Lower lobe of right lung (tissue), 2 donors: ENCODE results near the gene RALGAPA1. TPM values are rescaled to one million over a fixed set of nuclear protein-coding genes. Genes with fewer than 3 reads are reported as not detected.

Experiments
- ATAC-seq, 2 donors: fragments of 200-7000 bp; cut with Tn5 transposase; one replicate each; pipeline ENCODE4 v1.9.1; 2020 to 2022; ENCODE audit warnings: mild to moderate bottlenecking in 2 of 2, moderate library complexity in 2 of 2
- DNase-seq: peaks from one replicate; pipeline ENCODE4 v3.0.0-alpha.2; 2020
- H3K27ac ChIP-seq: fragments of 200-600 bp; one replicate; pipeline ENCODE4 v1.8.0; 2022
- H3K27me3 ChIP-seq: fragments of 200-600 bp; one replicate; pipeline ENCODE4 v1.8.0; 2022; ENCODE audit warnings: low read depth
- H3K36me3 ChIP-seq: fragments of 200-600 bp; one replicate; pipeline ENCODE4 v1.8.0; 2022; ENCODE audit warnings: mild to moderate bottlenecking
- H3K4me1 ChIP-seq: fragments of 200-600 bp; one replicate; pipeline ENCODE4 v1.8.0; 2022
- H3K4me3 ChIP-seq: fragments of 200-600 bp; one replicate; pipeline ENCODE4 v1.8.0; 2022; ENCODE audit warnings: mild to moderate bottlenecking
- H3K9me3 ChIP-seq: fragments of 200-600 bp; one replicate; pipeline ENCODE4 v1.8.0; 2022
- intact Hi-C: fragments of 100-400 bp; cut with DNase I; formaldehyde crosslinking; loops from one replicate; pipeline ENCODE4 v1.11.0; 2022
- total RNA-seq: library from RNA; stranded (reverse); fragmentation: NEBNext Ultra II Directional; extraction: Animal tissue kit (Norgen Biotek cat#: 25700); gene quantifications from one replicate; pipeline ENCODE4 v1.2.1, GENCODE V29; 2021
- TF ChIP-seq, protein P1 (sequence below): fragments of 200-600 bp; IDR thresholded peaks from one replicate; pipeline ENCODE4 v1.8.0; 2022; ENCODE audit warnings: antibody characterized with exemption, mild to moderate bottlenecking
- donor health status: DM: no; HTN: yes; CAD: no; lungs with severe emphysema.

Gene RALGAPA1
- total RNA-seq, 1 donor from 2014 or later: 64.9 TPM

DNA sequence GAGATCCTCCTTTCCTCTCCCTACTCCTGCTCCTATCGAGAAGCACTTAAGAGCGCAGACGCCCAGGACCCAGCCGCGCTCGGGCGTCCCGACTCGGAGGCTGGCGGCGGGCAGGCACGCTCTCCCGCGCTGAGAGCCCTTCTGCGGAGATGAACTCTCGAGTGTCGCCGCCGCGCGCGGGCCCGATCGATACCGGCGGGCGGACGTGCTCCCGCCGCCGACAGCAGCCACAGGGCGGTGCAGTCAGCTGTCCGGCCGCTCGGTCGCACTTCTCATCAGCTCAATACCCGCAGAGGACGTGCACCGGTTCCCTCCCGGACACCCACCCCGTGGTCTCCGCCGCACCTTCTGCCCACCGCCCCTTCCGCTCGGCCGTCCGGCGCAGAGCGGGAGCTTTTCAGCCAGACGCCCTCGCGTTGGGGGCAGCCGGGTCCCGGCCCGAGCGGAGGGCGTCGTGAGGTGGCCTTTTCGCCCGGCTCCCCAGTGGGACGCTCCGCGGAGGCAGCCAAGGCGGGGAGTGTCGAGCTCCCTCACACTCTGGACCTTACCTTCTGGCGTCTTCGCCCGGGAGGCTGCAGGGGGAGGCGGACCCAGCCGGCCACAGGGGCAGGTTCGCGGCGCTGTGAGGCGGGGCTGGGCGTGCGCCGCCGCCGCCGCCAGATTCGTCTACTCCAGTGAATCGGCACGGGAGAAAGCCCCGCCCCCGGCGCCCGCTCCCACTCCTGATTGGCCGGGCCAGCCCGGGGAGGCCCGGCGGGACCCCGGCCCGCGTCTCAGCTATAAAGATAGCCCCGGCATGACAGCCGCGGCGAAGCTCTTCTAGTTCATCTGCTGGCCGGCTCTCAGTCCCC, 275.5 kb downstream of the RALGAPA1 start, which contains the start of gene INSM2:
TSS of gene INSM2 (plus strand) at position 808 of the 851 bp plus-strand sequence. CDS start 89 bp downstream, outside the sequence.
- TF ChIP-seq, protein P1, sequence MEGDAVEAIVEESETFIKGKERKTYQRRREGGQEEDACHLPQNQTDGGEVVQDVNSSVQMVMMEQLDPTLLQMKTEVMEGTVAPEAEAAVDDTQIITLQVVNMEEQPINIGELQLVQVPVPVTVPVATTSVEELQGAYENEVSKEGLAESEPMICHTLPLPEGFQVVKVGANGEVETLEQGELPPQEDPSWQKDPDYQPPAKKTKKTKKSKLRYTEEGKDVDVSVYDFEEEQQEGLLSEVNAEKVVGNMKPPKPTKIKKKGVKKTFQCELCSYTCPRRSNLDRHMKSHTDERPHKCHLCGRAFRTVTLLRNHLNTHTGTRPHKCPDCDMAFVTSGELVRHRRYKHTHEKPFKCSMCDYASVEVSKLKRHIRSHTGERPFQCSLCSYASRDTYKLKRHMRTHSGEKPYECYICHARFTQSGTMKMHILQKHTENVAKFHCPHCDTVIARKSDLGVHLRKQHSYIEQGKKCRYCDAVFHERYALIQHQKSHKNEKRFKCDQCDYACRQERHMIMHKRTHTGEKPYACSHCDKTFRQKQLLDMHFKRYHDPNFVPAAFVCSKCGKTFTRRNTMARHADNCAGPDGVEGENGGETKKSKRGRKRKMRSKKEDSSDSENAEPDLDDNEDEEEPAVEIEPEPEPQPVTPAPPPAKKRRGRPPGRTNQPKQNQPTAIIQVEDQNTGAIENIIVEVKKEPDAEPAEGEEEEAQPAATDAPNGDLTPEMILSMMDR: no peak
- peaks cover 69% of the 10 kb centered on the region for H3K27me3 ChIP-seq
- intact Hi-C loops: no loop called here
- DNase-seq: peak; percentile 62
- H3K9me3 ChIP-seq: no peaks in the 10 kb centered on the region
- H3K36me3 ChIP-seq: peaks cover 4% of the 10 kb centered on the region
- ATAC-seq: peak; percentile 71 to 79
- H3K4me3 ChIP-seq: peak within 1 kb of the TSS; percentile 59
- H3K4me1 ChIP-seq: peaks cover 27% of the 10 kb centered on the region
- H3K27ac ChIP-seq: no peak within 1 kb of the TSS

DNA sequence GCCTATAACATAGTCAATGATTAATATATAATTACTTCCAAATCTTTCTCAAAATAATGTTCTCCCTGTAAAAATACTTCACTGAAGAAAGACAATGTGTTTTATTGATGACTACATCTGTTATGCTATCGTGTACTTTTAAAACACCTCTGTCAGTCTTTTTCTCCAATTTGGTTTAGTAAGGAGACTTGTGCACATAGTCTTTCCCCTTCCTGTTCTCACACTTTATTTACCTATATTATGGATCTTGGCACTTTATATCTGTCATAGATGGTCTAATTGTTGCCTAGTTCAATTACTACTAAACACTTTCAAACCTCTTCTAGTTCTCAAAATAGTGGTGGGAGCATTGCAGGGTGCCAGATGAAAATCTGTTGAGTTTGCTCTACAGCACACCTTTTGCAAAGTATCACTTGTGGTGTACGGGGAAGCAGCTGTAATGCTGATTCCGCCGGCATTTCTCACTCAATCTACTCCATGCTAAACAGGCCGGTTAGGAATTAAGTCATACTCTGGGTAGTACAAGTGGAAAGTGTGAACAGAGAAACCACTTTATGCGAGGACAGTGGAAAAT, 276.2 kb downstream of the RALGAPA1 start:
- peaks cover 69% of the 10 kb centered on the region for H3K27me3 ChIP-seq
- no peak overlapping the region for H3K27ac ChIP-seq
- H3K36me3 ChIP-seq: peaks cover 2% of the 10 kb centered on the region
- no peak for DNase-seq
- peak overlapping the region; percentile 59 for H3K4me3 ChIP-seq
- no peaks in the 10 kb centered on the region for H3K9me3 ChIP-seq
- intact Hi-C loops: no loop called here
- TF ChIP-seq, protein P1: no peak
- H3K4me1 ChIP-seq: peaks cover 27% of the 10 kb centered on the region
- no peak for ATAC-seq

DNA sequence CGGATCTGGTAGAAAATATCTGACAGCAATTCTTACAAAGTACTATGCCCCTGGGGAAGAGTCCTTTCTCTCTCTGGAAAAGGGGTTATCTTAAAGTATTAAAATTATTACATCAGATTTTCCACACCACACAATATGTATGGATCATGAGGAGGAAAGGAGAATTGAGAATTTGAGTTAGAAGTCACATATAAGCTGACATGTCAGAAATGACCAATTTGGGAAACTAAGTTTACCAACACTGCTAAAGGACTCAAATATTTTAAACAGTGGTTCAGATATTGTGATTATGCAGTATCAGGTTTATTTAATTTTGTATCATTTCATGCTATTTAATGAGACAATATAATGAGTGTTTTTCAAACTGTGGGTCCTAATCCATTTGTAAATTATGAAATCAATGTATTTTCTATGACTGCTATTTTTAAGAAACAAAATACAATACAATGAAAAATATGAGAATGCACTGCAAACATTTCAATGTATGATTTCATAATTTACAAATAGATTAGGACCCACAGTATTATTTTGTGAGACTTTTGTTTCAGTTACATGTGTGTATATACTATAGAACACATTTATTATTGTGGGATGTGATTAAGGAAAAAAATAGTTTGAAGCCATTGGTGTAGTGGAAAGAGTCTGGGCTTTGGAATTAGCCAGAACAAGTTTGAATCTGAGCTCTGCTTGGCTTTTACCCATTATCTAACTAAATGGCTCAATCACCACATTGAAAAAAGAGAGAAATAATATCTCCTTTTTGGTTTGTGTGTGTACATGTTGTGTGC, 276.9 kb downstream of the RALGAPA1 start:
- Histone ChIP-seq H3K36me3 (no peaks in the 10 kb centered on the region), H3K27ac (no peak overlapping the region), H3K27me3 (peaks cover 69% of the 10 kb centered on the region), H3K4me1 (peaks cover 27% of the 10 kb centered on the region), H3K9me3 (no peaks in the 10 kb centered on the region), H3K4me3 (no peak overlapping the region)
- no peak for DNase-seq
- TF ChIP-seq, protein P1: no peak
- intact Hi-C loops: no loop called here
- no peak for ATAC-seq

DNA sequence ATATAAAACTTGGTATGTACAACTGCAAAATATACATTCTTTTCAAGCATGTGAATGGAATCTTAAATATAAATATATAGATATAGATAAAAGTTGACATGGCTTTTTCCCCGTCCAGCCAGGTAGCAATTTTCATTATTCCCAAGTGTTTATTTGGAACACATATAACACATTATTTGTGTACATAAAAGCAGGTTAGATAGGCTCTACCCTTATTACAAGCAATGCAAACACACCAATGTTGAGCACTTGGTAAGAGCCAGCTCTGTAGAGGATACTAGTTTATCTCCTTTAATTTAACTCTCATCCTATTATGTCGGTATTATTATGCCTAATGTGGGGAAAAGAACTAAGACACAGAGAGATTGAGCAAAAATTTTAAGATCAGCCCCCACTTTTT, 282.1 kb downstream of the RALGAPA1 start:
- Histone ChIP-seq H3K27ac (no peak overlapping the region), H3K36me3 (no peaks in the 10 kb centered on the region), H3K4me1 (no peaks in the 10 kb centered on the region), H3K4me3 (no peak overlapping the region), H3K9me3 (no peaks in the 10 kb centered on the region), H3K27me3 (peaks cover 27% of the 10 kb centered on the region)
- TF ChIP-seq, protein P1: no peak
- intact Hi-C loops: no loop called here
- DNase-seq (no peak), ATAC-seq (no peak)

DNA sequence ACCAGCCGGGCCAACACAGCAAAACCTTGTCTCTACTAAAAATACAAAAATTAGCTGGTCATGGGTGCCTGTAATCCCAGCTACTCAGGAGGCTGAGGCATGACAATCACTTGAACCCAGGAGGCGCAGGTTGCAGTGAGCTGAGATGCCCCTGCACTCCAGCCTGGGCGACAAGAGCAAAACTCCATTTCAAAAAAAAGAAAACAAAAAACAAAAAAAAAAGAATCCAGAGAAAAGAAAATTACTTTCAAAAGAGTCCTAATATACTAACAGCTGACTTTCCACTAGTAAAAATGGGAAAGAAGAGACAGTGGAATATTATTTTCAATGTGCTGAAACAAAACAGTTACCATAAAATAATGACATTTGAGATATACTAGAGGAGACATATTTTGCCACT, 283.4 kb downstream of the RALGAPA1 start:
- ATAC-seq: no peak
- TF ChIP-seq, protein P1: no peak
- Histone ChIP-seq H3K27ac (no peak overlapping the region), H3K4me1 (no peaks in the 10 kb centered on the region), H3K4me3 (no peak overlapping the region), H3K9me3 (no peaks in the 10 kb centered on the region), H3K27me3 (peaks cover 14% of the 10 kb centered on the region), H3K36me3 (no peaks in the 10 kb centered on the region)
- intact Hi-C loops: no loop called here
- no peak for DNase-seq
